GM12892 (cell line): ENCODE measurements around the gene MAD2L2.

Source experiments
- POLR2A ChIP-seq: IDR thresholded peaks from 2 replicates; pipeline ENCODE4 v1.6.1; 2011; ENCODE audit warnings: low read depth, low read length, control low read depth
- POLR2AphosphoS5 ChIP-seq: IDR thresholded peaks from 2 replicates; pipeline ENCODE4 v1.6.1; 2011; ENCODE audit warnings: low read depth, low read length, control low read depth
- TAF1 ChIP-seq: IDR thresholded peaks from 2 replicates; pipeline ENCODE4 v1.6.1; 2011; ENCODE audit warnings: low read depth, mild to moderate bottlenecking, control low read depth, low read length, borderline replicate concordance

DNA sequence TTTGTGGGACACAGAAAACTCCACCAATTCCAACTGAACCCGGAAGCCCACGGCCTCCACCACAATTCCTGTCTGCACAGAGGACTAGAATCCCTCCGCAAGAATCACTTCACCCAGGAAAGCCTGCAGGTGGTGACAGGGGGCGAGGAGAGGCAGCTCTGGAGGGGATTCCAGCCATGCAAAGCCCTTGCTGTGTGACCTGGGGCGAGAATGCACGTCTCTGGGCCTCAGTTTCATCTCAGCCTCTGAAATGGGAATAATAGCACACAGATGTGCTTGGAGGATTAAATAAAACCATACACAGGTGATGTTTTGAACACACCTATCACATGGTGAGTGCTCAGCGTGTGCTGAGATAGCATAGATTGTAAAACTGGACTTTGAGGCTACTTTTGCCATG is 40.8 kb downstream of the MAD2L2 start:
- TF ChIP-seq POLR2AphosphoS5 (no peak), TAF1 (no peak), POLR2A (no peak)
